ENCODE data around the gene AP1G1.

DNA sequence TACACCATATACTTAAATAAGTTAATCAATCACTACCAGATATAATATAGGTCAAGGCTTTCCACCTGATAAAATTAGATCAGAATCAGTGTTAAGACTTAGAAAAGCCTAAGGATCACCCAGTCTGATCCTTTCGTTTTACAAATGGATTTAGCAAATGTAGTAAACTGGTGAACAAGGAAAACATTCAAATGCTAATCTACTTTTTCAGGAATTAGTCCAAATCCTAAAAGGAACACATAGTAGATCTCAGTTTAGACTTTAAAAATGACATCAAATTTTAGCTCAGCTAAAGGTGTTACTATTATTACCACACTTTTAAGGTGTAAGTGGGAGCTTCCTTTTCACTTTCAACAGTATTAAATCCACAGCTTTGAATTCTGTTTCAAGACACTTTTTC lies 96.1 kb downstream of the AP1G1 start:
- TF ChIP-seq RFX5 (IDR thresholded peaks at IDR 0.05; ENCODE audit: borderline replicate concordance, low read depth, low read length) = no peak
- no peak for TF ChIP-seq POLR2A (IDR thresholded peaks at IDR 0.05; ENCODE audit: control extremely low read depth in 1 of 2, low read depth in 2 of 2, low read length in 2 of 2)
- TF ChIP-seq, protein P1, sequence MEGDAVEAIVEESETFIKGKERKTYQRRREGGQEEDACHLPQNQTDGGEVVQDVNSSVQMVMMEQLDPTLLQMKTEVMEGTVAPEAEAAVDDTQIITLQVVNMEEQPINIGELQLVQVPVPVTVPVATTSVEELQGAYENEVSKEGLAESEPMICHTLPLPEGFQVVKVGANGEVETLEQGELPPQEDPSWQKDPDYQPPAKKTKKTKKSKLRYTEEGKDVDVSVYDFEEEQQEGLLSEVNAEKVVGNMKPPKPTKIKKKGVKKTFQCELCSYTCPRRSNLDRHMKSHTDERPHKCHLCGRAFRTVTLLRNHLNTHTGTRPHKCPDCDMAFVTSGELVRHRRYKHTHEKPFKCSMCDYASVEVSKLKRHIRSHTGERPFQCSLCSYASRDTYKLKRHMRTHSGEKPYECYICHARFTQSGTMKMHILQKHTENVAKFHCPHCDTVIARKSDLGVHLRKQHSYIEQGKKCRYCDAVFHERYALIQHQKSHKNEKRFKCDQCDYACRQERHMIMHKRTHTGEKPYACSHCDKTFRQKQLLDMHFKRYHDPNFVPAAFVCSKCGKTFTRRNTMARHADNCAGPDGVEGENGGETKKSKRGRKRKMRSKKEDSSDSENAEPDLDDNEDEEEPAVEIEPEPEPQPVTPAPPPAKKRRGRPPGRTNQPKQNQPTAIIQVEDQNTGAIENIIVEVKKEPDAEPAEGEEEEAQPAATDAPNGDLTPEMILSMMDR (IDR thresholded peaks at IDR 0.05; ENCODE audit: control extremely low read depth in 1 of 3, insufficient read depth in 1 of 3, low read depth in 1 of 3, low read length in 3 of 3) = no peak
- no peak for TF ChIP-seq POLR2AphosphoS5 (IDR thresholded peaks at IDR 0.05; ENCODE audit: low read depth, low read length)
- no peak for TF ChIP-seq EZH2 (IDR thresholded peaks at IDR 0.05; ENCODE audit: low read depth, low read length, severe bottlenecking)
- TF ChIP-seq, protein P2, sequence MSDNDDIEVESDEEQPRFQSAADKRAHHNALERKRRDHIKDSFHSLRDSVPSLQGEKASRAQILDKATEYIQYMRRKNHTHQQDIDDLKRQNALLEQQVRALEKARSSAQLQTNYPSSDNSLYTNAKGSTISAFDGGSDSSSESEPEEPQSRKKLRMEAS (IDR thresholded peaks at IDR 0.05) = no peak
- TF ChIP-seq CREB1 (IDR thresholded peaks at IDR 0.05) = no peak
- no peak for TF ChIP-seq CBX8 (IDR thresholded peaks at IDR 0.05; ENCODE audit: borderline replicate concordance, low read depth, low read length)
- TF ChIP-seq PHF8 (conservative IDR thresholded peaks at IDR 0.05; ENCODE audit: low read depth, low read length) = no peak
- no peak for TF ChIP-seq RAD21 (IDR thresholded peaks at IDR 0.05 in 1 of 2, conservative IDR thresholded peaks at IDR 0.05 in 1 of 2; ENCODE audit: low read depth in 2 of 2, low read length in 2 of 2)
- TF ChIP-seq EP300 (IDR thresholded peaks at IDR 0.05; ENCODE audit: borderline replicate concordance in 1 of 2, low read depth in 2 of 2, low read length in 2 of 2) = no peak
- no peak for TF ChIP-seq SP2 (IDR thresholded peaks at IDR 0.05; ENCODE audit: low read length)
- no peak for TF ChIP-seq BRCA1 (IDR thresholded peaks at IDR 0.05; ENCODE audit: low read depth, low read length)
